Activated T-helper 17 cell treated with anti-CD3 and anti-CD28 coated beads, Interleukin-2, amount 50 U/mL, for 72 hours (primary cell): Measurements from ENCODE around the gene APOBEC3H. TPM values are rescaled to one million over a fixed set of nuclear protein-coding genes. Genes with fewer than 3 reads are reported as not detected.
A peak's percentile ranks its signal among the peaks of the same experiment; 100 is the strongest.

Experiments used
- ATAC-seq: fragments of 150-1000 bp; cut with Tn5 transposase; replicated peaks from 2 replicates; pipeline ENCODE4 v1.10.0; 2021; ENCODE audit warnings: mild to moderate bottlenecking, moderate library complexity
- H3K27ac Mint-ChIP-seq: one replicate; pipeline ENCODE4 v1.8.0; 2022; ENCODE audit warnings: mixed read lengths
- H3K27me3 Mint-ChIP-seq: one replicate; pipeline ENCODE4 v1.8.0; 2022; ENCODE audit warnings: mixed read lengths
- H3K36me3 Mint-ChIP-seq: one replicate; pipeline ENCODE4 v1.8.0; 2022; ENCODE audit warnings: low read depth, mild to moderate bottlenecking, mixed read lengths
- H3K4me1 Mint-ChIP-seq: one replicate; pipeline ENCODE4 v1.8.0; 2022; ENCODE audit warnings: mixed read lengths
- H3K4me3 Mint-ChIP-seq: one replicate; pipeline ENCODE4 v1.8.0; 2022; ENCODE audit warnings: mild to moderate bottlenecking, mixed read lengths
- H3K9me3 Mint-ChIP-seq: one replicate; pipeline ENCODE4 v1.8.0; 2022; ENCODE audit warnings: mixed read lengths
- total RNA-seq, 2 donors: library from RNA; stranded (reverse); gene quantifications; one replicate each; pipeline ENCODE4 v1.2.3, GENCODE V29; 2022

APOBEC3H gene
- total RNA-seq, 2 donors from 2014 or later, result 20.6 to 33.0 TPM

DNA sequence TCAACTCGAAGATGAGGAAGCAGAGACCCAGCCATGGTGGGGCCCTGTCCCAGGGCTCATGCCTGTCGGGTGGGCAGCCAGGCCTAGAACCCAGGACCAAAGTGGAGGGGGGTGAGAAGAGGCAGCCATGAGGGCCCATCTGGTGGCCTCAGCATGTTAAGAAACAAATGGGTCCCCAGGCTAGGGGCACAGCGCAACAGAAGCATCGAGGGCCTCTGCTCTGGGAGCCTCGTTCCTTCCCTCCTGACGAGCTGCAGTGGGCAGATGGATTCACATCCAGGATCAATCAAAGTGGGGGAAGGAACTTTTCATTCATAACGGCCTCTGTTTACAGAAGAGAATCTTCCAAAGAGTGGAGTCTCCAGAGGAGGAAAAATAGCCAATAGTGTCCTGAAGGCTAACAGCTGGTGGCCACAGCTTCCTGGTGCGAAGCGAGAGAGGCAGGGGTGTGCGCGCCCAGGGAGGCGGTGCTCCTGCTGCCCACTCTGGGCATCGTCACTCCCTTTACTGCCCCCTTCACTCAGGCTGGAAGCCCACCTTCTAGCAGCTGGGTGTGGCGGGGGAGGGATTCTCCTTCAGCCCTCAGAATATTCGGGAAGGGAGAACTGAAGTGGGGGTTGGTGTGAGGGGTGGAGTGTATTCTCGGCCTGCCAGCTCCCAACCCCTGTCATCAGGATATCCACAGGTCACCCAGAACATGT lies 51.1 kb downstream of the APOBEC3H start:
- H3K9me3 Mint-ChIP-seq, result no peaks in the 10 kb centered on the region
- H3K36me3 Mint-ChIP-seq, result peaks cover 31% of the 10 kb centered on the region
- H3K4me1 Mint-ChIP-seq, result peaks cover 22% of the 10 kb centered on the region
- no peaks in the 10 kb centered on the region for H3K27me3 Mint-ChIP-seq
- H3K4me3 Mint-ChIP-seq, result peak overlapping the region; percentile 92
- peak overlapping the region; percentile 88 for H3K27ac Mint-ChIP-seq
- ATAC-seq, result no peak

DNA sequence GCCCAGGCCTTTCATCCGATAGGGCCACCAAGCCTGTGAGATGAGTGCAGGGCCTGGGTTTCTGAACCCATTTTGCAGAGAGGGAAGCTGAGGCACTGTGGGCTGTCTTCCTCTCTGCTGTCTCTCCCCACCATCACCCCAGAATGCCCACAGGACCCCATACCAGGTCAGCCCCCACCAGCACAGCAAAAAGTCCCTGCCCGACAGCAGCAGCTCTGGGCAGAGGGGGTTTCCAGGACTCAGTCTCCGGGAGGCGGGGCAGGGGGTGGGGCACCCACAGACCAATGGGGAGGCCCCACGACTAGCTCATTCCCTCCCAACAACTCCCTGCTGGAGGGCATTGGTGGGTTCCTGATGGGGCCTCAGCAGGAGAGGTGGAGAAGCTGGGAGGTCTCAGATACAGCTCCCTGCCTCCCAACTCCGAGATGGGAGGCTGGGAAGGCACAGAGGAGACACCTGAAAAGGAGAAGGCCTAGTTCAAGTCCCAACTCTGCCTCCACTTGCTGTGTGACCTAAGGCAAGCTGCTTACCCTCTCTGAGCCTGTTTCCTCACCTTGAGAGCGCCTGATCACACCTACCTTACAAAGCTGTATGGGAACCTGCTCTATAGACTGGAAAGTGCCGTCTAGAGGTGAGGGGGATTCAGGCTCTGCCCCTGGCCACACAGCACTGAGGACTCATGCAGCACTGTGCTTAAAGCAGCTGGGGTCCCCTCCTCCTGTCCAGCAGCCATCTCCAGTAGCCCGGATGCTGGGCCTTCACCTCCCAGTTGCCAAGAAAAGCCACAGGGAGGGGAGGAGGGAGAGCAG lies 51.9 kb downstream of the APOBEC3H start:
- peak overlapping the region; percentile 88 for H3K27ac Mint-ChIP-seq
- peaks cover 6% of the 10 kb centered on the region for H3K27me3 Mint-ChIP-seq
- peak; percentile 53 for ATAC-seq
- H3K36me3 Mint-ChIP-seq, result peaks cover 36% of the 10 kb centered on the region
- peak overlapping the region; percentile 92 for H3K4me3 Mint-ChIP-seq
- H3K4me1 Mint-ChIP-seq, result peaks cover 27% of the 10 kb centered on the region
- no peaks in the 10 kb centered on the region for H3K9me3 Mint-ChIP-seq

DNA sequence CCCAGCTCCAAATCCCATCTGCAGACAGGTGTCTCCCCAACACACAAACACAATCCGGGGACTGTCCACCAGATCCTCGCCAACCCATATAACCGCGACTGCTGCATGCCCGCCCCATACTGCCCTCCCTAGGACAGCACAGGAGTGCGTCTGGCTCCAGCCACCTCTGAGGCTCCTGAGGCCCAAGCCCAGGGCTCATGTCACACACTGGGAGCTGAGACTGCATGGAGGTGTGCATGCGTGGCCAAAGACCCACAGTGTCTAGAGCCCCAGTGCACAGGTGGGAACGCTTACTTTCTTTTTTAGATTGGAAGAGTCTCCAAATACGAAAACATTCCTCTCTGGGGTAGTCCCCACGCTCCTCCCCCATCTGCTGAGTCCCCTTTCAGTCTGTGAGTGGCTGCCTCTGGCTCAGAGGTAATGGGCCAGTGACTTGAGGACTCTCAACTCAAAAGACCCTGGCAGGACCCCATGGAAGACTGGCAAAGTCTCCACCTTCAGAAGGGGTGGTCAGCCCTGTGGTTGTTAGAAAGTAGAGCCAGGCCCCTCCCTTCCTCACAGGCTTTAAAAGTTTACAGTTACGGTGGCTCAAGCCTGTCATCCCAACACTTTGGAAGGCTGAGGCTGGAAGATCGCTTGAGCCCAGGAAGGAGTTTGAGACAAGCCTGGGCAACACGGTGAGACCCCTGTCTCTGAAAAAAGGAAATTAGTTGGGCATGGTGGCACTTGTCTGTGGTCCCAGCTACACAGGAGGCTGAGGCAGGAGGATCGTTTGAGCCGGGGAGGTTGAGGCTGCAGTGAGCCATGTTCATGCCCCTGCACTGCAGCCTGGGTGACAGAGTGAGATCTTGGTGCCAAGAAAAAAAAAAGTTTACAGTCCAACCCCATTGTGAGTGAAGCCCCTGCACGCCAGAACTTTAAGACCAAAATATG lies 53.1 kb downstream of the APOBEC3H start:
- ATAC-seq, result no peak
- H3K27me3 Mint-ChIP-seq, result peaks cover 7% of the 10 kb centered on the region
- peaks cover 22% of the 10 kb centered on the region for H3K4me1 Mint-ChIP-seq
- peaks cover 36% of the 10 kb centered on the region for H3K36me3 Mint-ChIP-seq
- peak overlapping the region; percentile 88 for H3K27ac Mint-ChIP-seq
- peak overlapping the region; percentile 92 for H3K4me3 Mint-ChIP-seq
- no peaks in the 10 kb centered on the region for H3K9me3 Mint-ChIP-seq

DNA sequence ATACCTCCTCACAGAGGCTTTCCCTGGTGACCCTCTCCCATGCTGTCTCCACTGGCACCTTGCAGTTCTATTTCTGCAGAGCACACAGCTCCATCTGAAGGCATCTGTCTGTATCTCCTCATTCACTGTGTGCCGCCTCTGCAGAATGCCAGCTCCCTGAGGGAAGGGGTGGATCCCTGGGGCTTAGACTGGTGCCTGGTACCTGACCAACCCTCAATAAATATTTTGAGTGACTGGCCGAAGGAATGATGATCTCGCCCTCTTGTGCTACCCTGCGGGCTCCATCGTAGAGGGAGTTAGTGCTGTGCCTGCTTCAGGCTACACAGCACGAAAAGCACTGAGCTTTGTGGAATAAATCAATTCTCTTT lies 53.8 kb downstream of the APOBEC3H start:
- H3K4me1 Mint-ChIP-seq, result peaks cover 22% of the 10 kb centered on the region
- H3K27me3 Mint-ChIP-seq, result peaks cover 7% of the 10 kb centered on the region
- no peak for ATAC-seq
- peaks cover 36% of the 10 kb centered on the region for H3K36me3 Mint-ChIP-seq
- H3K4me3 Mint-ChIP-seq, result peak overlapping the region; percentile 92
- H3K9me3 Mint-ChIP-seq, result no peaks in the 10 kb centered on the region
- H3K27ac Mint-ChIP-seq, result peak overlapping the region; percentile 88

DNA sequence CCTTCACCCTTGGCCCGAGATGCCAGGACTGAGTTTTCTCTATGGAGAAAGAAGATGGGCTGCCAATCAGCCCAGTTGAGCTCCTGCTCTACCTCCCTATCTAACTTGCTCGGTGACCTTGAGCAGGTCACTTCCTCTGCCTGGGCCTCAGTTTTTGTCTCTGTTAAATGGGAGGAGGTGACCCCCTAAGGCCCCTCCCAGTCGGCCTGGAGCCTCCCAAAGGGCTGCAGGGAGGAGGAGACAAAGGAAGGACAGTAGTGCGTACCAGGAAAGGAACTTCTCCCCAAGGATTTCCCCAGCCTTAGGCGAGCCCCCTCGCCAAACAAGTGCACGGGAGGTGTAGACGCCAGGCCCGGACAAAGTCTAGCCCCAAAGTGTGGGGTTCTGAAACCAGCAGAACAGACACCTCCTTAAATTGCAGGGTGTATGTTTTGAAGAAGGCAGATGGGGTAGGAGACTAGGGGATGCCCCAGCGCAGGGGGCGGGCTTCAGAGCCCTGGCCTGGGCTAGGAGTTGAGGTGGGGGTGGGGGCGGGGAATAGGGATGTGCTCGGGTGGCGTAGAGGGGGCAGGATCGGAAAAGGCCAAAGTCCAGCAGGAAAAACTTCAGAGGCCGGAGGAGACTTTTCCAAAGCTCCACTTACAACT lies 54.4 kb downstream of the APOBEC3H start:
- H3K27me3 Mint-ChIP-seq, result peaks cover 7% of the 10 kb centered on the region
- ATAC-seq, result no peak
- peak overlapping the region; percentile 88 for H3K27ac Mint-ChIP-seq
- H3K36me3 Mint-ChIP-seq, result peaks cover 34% of the 10 kb centered on the region
- H3K4me1 Mint-ChIP-seq, result peaks cover 19% of the 10 kb centered on the region
- H3K9me3 Mint-ChIP-seq, result no peaks in the 10 kb centered on the region
- H3K4me3 Mint-ChIP-seq, result peak overlapping the region; percentile 92

DNA sequence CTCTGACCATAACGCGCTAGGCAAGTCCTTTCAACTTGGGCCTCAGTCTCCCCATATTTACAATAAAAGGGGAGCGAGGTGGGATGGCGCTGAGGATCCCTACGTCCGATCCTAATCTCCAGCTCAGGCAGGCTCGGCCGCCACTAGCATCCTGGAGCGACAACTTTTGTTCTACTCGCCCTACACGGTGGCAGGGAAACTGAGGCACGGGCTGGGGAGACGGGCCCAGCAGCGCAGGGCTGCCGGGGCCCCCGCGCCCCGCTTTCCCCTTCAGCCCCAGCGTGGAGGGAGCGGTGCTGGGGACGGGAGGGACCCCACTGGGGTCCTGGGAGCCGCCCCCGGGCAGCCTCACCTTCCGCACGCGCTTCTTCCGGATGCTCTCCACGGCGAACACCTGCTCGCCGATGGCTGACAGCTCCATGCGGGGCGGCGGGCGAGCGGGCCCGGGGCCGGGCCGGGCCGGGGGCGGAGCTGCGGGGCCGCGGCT lies 55.0 kb downstream of the APOBEC3H start:
- ATAC-seq, result no peak
- H3K9me3 Mint-ChIP-seq, result no peaks in the 10 kb centered on the region
- peaks cover 31% of the 10 kb centered on the region for H3K36me3 Mint-ChIP-seq
- peaks cover 15% of the 10 kb centered on the region for H3K4me1 Mint-ChIP-seq
- peak overlapping the region; percentile 88 for H3K27ac Mint-ChIP-seq
- peak overlapping the region; percentile 92 for H3K4me3 Mint-ChIP-seq
- H3K27me3 Mint-ChIP-seq, result peaks cover 7% of the 10 kb centered on the region

DNA sequence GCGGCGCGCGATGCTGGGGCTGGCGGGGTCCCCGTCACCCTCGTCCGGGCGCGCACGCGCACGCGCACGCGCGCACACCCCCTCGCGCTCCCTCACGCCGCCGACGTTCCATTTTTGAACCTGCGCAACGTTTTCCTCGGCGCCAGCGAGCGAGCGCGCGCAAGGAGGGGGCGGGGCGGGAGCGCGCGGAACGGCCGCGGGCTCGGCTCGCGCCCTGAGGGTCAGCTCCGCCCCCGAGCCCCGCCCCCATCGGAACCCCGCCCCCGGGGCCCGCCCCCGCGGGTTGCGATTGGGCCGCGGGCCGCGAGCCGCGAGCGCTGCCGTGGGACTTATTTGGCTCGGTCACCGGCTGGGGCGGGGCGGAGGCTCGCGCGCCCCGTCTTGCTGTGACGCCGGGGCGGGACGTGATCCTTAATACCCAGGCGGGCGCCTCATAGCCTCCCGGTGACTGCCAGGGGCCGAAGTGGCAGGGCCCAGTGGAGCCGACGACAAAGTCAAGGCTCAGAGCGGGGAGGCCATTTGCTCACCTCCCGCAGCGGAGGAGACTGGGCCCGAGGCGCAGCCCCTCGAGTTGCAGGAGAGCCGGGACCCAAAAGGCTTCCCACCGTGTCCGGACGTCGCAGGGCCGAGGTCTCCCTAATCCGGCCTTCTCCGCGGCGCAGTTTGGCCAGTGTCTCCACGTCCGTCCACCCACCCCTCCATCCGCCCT lies 55.6 kb downstream of the APOBEC3H start, which contains the start of gene CBX7:
Gene CBX7, minus strand, starts transcription at position 170 of the 709 bp plus-strand sequence. CDS start 236 bp downstream, outside the sequence.
- peak within 1 kb of the TSS; percentile 92 for H3K27ac Mint-ChIP-seq
- peaks cover 31% of the 10 kb centered on the region for H3K36me3 Mint-ChIP-seq
- ATAC-seq, result peak; percentile 87
- H3K27me3 Mint-ChIP-seq, result peaks cover 7% of the 10 kb centered on the region
- no peaks in the 10 kb centered on the region for H3K9me3 Mint-ChIP-seq
- H3K4me3 Mint-ChIP-seq, result peak within 1 kb of the TSS; percentile 92
- H3K4me1 Mint-ChIP-seq, result peaks cover 15% of the 10 kb centered on the region

DNA sequence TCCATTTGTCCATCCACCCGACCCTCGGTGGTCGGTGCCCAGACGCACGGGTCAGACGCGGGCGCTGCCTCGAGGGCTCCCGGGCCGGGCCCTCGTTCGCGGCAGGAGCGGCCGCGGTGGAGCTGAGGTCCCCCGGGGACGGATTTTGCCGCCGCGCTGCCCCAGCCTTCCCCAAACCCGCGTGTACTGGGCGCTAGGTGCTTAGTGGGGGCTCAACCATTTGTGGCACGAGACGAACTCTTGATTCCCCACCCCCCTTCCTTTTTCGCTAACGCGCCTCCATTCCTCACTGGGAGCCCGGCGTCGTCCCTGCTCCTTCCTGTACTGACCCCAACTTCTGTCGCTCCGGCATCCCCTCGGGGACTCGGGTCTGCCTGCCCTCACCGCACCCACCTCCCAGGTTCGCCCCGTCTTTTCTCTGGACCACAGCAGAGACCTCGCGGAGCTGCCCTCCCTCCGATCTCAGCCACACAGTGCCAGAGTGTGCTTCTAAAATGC lies 56.2 kb downstream of the APOBEC3H start:
- ATAC-seq, result no peak
- Mint-ChIP-seq H3K27ac (peak overlapping the region; percentile 92), H3K27me3 (peaks cover 7% of the 10 kb centered on the region), H3K36me3 (peaks cover 31% of the 10 kb centered on the region), H3K9me3 (no peaks in the 10 kb centered on the region), H3K4me1 (peaks cover 15% of the 10 kb centered on the region), H3K4me3 (peak overlapping the region; percentile 92)

Other genes with a start within 250 kb of the APOBEC3H start
- gene CBX6, start 225.0 kb upstream of the APOBEC3H start, total RNA-seq, result 10 to 100 TPM; 60.1 to 62.9 TPM
- not detected for gene APOBEC3A, start 139.6 kb upstream of the APOBEC3H start, total RNA-seq
- 10 to 100 TPM in 1 of 2 donors, 1 to 10 TPM in 1; 9.2 to 33.6 TPM for gene APOBEC3B, start 114.9 kb upstream of the APOBEC3H start, total RNA-seq
- gene APOBEC3C, start 83.0 kb upstream of the APOBEC3H start, total RNA-seq, result 100 to 1,000 TPM; 115 to 128 TPM
- 10 to 100 TPM; 30.7 to 51.8 TPM for gene APOBEC3D, start 76.1 kb upstream of the APOBEC3H start, total RNA-seq
- gene APOBEC3F, start 56.4 kb upstream of the APOBEC3H start, total RNA-seq, result 10 to 100 TPM; 20.4 to 32.5 TPM
- gene APOBEC3G, start 20.0 kb upstream of the APOBEC3H start, total RNA-seq, result 10 to 100 TPM; 68.3 to 72.6 TPM
- 10 to 100 TPM; 21.5 to 82.9 TPM for gene CBX7, start 55.4 kb downstream of the APOBEC3H start, total RNA-seq
- gene PDGFB, start 147.7 kb downstream of the APOBEC3H start, total RNA-seq, result 10 to 100 TPM in 1 of 2 donors, 1 to 10 TPM in 1; 5.2 to 11.3 TPM
- 1,000 to 10,000 TPM; 2,256 to 2,974 TPM for gene RPL3, start 222.4 kb downstream of the APOBEC3H start, total RNA-seq